ENCODE measurements around the gene SEMA5A.

The SEMA5A gene

DNA sequence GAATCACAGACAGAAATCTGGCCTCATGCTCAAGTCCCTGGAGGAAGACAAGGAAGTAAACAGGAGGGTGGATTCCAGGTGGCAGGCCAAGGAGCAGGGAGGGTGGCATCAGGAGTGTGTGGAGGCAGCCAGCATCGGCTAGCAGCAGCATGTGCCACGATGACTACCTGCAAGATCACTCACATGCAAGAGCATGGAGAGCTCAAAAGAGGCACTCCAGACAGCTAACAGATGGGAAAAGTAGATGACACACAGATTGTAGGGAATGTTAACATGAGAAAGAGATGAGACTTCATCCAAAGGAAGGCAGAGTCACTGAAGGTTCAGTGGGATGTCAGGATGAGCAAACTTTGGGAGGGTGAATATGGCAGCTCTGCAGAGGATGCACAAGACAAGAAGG, 104.3 kb downstream of the SEMA5A start:
- TF ChIP-seq, protein P1, sequence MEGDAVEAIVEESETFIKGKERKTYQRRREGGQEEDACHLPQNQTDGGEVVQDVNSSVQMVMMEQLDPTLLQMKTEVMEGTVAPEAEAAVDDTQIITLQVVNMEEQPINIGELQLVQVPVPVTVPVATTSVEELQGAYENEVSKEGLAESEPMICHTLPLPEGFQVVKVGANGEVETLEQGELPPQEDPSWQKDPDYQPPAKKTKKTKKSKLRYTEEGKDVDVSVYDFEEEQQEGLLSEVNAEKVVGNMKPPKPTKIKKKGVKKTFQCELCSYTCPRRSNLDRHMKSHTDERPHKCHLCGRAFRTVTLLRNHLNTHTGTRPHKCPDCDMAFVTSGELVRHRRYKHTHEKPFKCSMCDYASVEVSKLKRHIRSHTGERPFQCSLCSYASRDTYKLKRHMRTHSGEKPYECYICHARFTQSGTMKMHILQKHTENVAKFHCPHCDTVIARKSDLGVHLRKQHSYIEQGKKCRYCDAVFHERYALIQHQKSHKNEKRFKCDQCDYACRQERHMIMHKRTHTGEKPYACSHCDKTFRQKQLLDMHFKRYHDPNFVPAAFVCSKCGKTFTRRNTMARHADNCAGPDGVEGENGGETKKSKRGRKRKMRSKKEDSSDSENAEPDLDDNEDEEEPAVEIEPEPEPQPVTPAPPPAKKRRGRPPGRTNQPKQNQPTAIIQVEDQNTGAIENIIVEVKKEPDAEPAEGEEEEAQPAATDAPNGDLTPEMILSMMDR (conservative IDR thresholded peaks at IDR 0.05; ENCODE audit: low read depth, low read length): no peak
- no peak for DNase-seq (ENCODE audit: low read depth)
- no peak overlapping the region for H3K4me3 ChIP-seq (ENCODE audit: low read depth, low read length)

DNA sequence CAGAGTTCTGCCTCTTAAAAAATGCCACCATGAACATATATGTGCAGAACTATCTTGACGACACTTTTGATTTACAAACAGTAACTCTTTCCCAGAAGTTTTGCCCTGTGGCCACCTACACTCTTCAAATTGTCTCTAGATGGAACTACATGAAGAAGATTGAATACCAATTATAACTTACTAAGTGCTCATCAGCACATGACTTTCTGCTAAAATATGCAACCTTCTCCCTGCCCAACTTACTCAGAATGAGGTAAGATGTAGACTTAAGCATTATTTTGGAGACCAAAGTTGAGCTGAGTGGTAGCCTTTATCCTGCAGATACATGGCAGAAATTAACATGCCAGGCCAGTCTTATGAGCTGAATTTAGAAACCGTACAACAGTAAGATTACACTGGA, 105.4 kb downstream of the SEMA5A start:
- H3K4me3 ChIP-seq (ENCODE audit: low read depth, low read length): no peak overlapping the region
- DNase-seq (ENCODE audit: low read depth): peak; percentile 60
- TF ChIP-seq, protein P1 (conservative IDR thresholded peaks at IDR 0.05; ENCODE audit: low read depth, low read length): no peak

DNA sequence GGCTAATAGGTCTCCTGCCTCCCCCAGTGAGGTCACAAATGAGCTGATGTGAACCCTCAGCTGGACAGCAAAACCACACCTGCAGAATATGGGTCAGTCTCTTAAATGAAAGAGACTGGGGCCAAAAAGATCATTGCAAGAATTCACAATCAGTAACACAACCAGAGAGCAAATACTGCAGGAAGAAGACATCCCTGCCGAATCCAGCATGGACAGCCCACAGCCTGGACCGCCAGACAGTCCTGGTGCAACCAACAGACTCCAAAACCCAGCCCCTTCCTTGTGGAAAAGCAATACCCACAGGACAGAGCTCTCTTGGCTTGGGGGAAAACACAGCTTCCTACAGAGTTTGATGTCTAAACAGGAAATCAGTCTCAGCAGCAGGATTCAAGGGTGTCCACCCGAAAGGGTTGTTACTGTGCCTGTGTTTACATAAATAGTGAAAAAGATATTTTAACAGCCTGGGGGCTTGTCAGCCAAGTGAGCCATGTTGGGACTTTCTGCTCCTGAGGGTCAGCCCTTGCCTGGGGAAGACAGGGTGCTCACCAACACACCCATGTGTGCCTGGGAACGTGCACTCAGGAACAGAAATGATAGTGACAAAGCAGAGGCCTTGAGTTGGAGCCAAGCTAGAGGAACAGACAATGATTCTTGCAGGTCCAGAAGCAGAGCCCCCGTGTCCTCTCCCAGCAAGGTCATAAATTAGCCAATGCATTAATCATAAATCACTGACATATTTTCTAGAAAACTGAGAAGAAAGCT, 106.2 kb downstream of the SEMA5A start:
- TF ChIP-seq, protein P1 (conservative IDR thresholded peaks at IDR 0.05; ENCODE audit: low read depth, low read length): no peak
- peak; percentile 32 for DNase-seq (ENCODE audit: low read depth)
- H3K4me3 ChIP-seq (ENCODE audit: low read depth, low read length): no peak overlapping the region

DNA sequence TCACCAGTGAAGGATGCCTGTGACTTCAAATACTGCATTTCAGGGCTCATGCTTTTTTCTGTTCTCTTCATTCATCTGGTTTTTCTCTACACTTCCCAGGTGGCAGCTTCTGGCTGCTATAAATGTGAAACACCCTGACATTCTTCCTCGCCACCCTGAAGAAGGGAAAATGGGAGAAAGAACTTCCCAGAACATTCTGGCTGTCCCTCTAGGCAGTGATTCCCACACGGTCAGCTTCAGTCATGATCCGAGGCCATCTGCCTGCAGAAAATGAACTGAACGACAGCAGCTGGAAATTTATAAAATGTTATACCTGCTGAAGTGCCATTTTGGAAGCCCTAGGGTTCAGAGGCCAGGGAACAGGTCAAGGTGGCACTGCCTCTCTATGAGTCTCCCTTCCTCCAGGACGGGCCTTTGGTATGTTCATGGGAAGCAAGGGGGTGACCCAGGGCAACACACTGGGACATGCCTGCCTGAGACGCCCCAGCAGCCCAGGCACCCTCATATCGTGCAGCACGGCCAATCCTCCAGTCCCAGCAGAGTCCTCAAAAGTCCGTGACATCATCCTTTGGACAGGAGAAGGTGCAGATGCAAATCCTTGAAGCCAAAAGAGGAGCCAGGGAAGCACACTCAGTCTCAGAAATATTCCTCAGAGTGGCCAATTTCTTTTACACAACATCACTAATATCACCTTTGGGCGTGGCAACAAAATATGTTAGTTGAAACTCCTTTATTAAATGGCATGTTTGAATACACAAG, 107.1 kb downstream of the SEMA5A start:
- TF ChIP-seq, protein P1 (conservative IDR thresholded peaks at IDR 0.05; ENCODE audit: low read depth, low read length): no peak
- no peak for DNase-seq (ENCODE audit: low read depth)
- H3K4me3 ChIP-seq (ENCODE audit: low read depth, low read length): no peak overlapping the region

DNA sequence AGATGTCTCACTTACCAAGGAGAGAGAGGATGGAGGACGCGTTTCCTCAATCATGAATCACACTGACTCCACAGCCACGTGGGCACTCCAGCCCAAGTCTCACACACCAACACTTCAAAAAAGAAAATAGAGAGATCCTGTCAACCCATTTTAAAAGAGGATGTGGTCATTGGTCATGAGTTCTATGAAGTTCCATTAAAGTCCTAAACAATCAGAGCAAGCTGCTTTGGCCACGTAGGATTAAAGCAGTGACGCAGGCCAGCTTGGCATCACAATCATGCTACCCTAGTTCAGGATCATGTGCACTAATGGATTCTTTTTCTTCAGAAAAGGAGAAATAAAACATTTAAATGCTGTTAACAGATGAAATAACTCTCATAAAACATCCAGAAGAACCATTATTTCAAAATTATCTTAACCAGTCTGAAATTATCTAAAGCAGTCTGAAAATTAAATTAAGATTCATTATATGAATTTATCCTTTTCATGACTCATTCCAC, 108.1 kb downstream of the SEMA5A start:
- DNase-seq (ENCODE audit: low read depth): peak; percentile 69
- no peak overlapping the region for H3K4me3 ChIP-seq (ENCODE audit: low read depth, low read length)
- TF ChIP-seq, protein P1 (conservative IDR thresholded peaks at IDR 0.05; ENCODE audit: low read depth, low read length): no peak

DNA sequence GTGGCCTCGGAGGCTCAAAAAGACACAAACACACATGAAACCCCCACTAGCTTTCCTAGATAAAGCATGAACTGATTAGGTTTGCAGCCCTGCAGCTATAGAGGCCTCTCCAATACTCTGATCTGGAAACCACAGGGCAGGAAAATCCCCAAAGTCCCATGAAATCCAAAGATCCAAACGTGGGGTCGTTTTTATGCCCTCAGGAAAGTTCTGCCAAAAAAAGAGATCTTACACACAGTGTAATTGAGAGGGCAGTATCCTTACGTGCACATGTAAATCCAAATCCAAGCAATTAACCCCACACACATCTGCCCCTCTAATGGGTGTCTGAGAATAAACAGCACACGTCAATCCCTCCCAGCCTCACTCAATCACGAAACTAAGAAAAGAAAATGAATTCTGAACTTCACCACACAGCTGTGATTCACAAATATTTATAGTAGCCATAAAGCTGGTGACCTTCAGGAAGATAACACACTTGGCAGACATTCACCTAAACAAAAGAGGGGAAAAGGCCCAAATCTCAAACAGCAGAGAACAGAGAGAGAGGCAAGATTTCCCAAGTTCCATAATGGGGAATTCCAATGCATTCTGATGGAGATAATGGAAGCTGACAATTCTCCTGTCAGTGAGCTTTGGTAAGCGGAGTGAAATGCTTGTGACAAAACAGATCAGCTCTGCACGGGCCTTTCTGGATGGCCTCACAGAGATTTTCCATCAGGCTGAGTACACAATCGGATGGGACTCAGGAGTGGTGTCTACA, 114.2 kb downstream of the SEMA5A start:
- TF ChIP-seq, protein P1 (conservative IDR thresholded peaks at IDR 0.05; ENCODE audit: low read depth, low read length): no peak
- H3K4me3 ChIP-seq (ENCODE audit: low read depth, low read length): no peak overlapping the region

More for the DNA sequence above, 114.2 kb downstream of the SEMA5A start:
- peak; percentile 24 for DNase-seq (ENCODE audit: low read depth)

Measured in choroid plexus epithelial cell (primary cell).